Astrocyte (in vitro differentiated cells and primary cell): ENCODE measurements around the gene KCNQ1. TPM values are rescaled to one million over a fixed set of nuclear protein-coding genes. Genes with fewer than 3 reads are reported as not detected.

Experiments
- DNase-seq: peaks from one replicate; pipeline ENCODE4 v3.0.0-alpha.2; 2010; ENCODE audit warnings: low read depth
- FAIRE-seq: peaks from 2 replicates; lab custom pipeline; 2011; peaks lifted over from hg19 to GRCh38; lab: Jason Lieb, UNC
- H2AFZ ChIP-seq: 2 replicates; pipeline ENCODE4 v1.6.0; 2012; ENCODE audit warnings: low read depth, low read length, inconsistent platforms
- H3K27ac ChIP-seq: 2 replicates; pipeline ENCODE4 v1.5.1; 2011; ENCODE audit warnings: low read depth, low read length, inconsistent platforms
- H3K27me3 ChIP-seq: 2 replicates; pipeline ENCODE4 v1.6.0; 2011; ENCODE audit warnings: low read length, inconsistent platforms; ENCODE audit not compliant: insufficient read depth
- H3K36me3 ChIP-seq: 2 replicates; pipeline ENCODE4 v1.5.1; 2011; ENCODE audit warnings: low read length, inconsistent platforms; ENCODE audit not compliant: insufficient read depth
- H3K4me1 ChIP-seq: 2 replicates; pipeline ENCODE4 v1.5.1; 2011; ENCODE audit warnings: low read length, inconsistent platforms; ENCODE audit not compliant: insufficient read depth
- H3K4me2 ChIP-seq: 2 replicates; pipeline ENCODE4 v1.6.0; 2012; ENCODE audit warnings: low read length, inconsistent platforms
- H3K4me3 ChIP-seq: 2 replicates; pipeline ENCODE4 v1.5.1; 2011; ENCODE audit warnings: low read depth, mild to moderate bottlenecking, low read length, inconsistent platforms; ENCODE audit not compliant: insufficient read depth
- H3K79me2 ChIP-seq: 2 replicates; pipeline ENCODE4 v1.6.0; 2012; ENCODE audit warnings: mild to moderate bottlenecking, low read length, inconsistent platforms; ENCODE audit not compliant: insufficient read depth
- H3K9ac ChIP-seq: 2 replicates; pipeline ENCODE4 v1.6.0; 2012; ENCODE audit warnings: mild to moderate bottlenecking, low read length, inconsistent platforms
- H3K9me3 ChIP-seq: 2 replicates; pipeline ENCODE4 v1.5.1; 2012; ENCODE audit warnings: low read depth, mild to moderate bottlenecking, low read length, inconsistent platforms; ENCODE audit not compliant: insufficient read depth
- H4K20me1 ChIP-seq: 2 replicates; pipeline ENCODE4 v1.6.0; 2012; ENCODE audit warnings: low read length, inconsistent platforms; ENCODE audit not compliant: insufficient read depth
- H3K27ac Mint-ChIP-seq: one replicate; pipeline ENCODE4 v1.8.0; 2021; ENCODE audit warnings: mild to moderate bottlenecking, mixed read lengths; ENCODE audit not compliant: unreplicated experiment
- H3K27me3 Mint-ChIP-seq: one replicate; pipeline ENCODE4 v1.8.0; 2021; ENCODE audit warnings: low read depth, mixed read lengths; ENCODE audit not compliant: unreplicated experiment
- H3K36me3 Mint-ChIP-seq: one replicate; pipeline ENCODE4 v1.8.0; 2021; ENCODE audit warnings: low read depth, mixed read lengths; ENCODE audit not compliant: unreplicated experiment
- H3K4me1 Mint-ChIP-seq: one replicate; pipeline ENCODE4 v1.8.0; 2021; ENCODE audit warnings: low read depth, mixed read lengths; ENCODE audit not compliant: unreplicated experiment
- H3K4me3 Mint-ChIP-seq: one replicate; pipeline ENCODE4 v1.8.0; 2021; ENCODE audit warnings: mild to moderate bottlenecking, moderate library complexity, mixed read lengths; ENCODE audit not compliant: unreplicated experiment
- H3K9me3 Mint-ChIP-seq: one replicate; pipeline ENCODE4 v1.8.0; 2021; ENCODE audit warnings: mild to moderate bottlenecking, mixed read lengths; ENCODE audit not compliant: unreplicated experiment
- EZH2 ChIP-seq: IDR thresholded peaks from 2 replicates; pipeline ENCODE4 v1.6.1; 2012; ENCODE audit warnings: mild to moderate bottlenecking, low read length, inconsistent platforms; ENCODE audit not compliant: insufficient read depth
- total RNA-seq: library from RNA; stranded (reverse); gene quantifications from 2 replicates; pipeline ENCODE4 v1.2.1, GENCODE V29; 2021
- TF ChIP-seq, protein P1 (sequence below): IDR thresholded peaks from 2 replicates; pipeline ENCODE4 v1.5.1; 2011; ENCODE audit warnings: low read depth, mild to moderate bottlenecking, inconsistent platforms, low read length, moderate library complexity; ENCODE audit not compliant: insufficient read depth

Gene KCNQ1
- total RNA-seq, 1 donor from 2014 or later, result not detected

DNA sequence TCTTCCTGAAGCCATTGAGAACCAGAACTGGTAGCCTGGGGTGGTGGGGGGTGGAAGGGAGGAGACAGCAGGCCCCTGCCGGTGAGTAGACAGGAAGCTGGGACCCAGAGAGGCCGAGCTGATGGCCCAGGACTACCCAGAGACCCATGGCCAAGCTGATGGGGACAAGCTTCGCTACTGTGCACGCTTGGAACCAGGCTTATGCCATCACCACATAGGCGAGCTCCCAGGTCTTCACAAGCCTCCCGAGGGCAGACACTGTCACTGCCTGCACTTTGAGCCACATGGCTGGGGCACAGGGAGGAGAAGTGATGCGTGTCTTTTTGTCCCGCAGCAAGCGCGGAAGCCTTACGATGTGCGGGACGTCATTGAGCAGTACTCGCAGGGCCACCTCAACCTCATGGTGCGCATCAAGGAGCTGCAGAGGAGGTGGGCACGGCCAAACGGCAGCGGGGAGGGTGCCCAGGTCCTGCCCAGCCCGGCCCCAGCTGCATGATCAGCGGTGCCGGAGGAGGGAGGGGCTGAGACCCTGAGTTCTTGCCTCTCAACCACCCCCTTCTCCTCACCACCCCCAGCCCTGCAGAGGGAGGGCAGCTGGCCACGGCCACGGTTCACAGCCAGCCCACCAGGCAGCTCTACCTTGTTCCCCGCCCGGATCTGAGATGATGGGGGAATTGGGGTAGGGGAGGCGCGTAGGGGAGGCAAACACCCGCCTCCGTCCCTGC is 331.0 kb downstream of the KCNQ1 start:
- H4K20me1 ChIP-seq, result peaks cover 5% of the 10 kb centered on the region
- H3K9me3 ChIP-seq, result no peaks in the 10 kb centered on the region
- no peak overlapping the region for H3K4me3 ChIP-seq
- peaks cover 11% of the 10 kb centered on the region for H3K4me1 Mint-ChIP-seq
- FAIRE-seq (no peak), DNase-seq (no peak)
- H3K9ac ChIP-seq, result no peak overlapping the region
- H3K27ac ChIP-seq, result no peak overlapping the region
- no peak overlapping the region for H3K4me3 Mint-ChIP-seq
- H2AFZ ChIP-seq, result no peak overlapping the region
- H3K27ac Mint-ChIP-seq, result no peak overlapping the region
- peaks cover 15% of the 10 kb centered on the region for H3K4me1 ChIP-seq
- no peaks in the 10 kb centered on the region for H3K79me2 ChIP-seq
- H3K9me3 Mint-ChIP-seq, result peaks cover 2% of the 10 kb centered on the region
- H3K27me3 Mint-ChIP-seq, result peaks cover 38% of the 10 kb centered on the region
- H3K27me3 ChIP-seq, result peaks cover 18% of the 10 kb centered on the region
- H3K4me2 ChIP-seq, result no peak overlapping the region
- TF ChIP-seq, protein P1, sequence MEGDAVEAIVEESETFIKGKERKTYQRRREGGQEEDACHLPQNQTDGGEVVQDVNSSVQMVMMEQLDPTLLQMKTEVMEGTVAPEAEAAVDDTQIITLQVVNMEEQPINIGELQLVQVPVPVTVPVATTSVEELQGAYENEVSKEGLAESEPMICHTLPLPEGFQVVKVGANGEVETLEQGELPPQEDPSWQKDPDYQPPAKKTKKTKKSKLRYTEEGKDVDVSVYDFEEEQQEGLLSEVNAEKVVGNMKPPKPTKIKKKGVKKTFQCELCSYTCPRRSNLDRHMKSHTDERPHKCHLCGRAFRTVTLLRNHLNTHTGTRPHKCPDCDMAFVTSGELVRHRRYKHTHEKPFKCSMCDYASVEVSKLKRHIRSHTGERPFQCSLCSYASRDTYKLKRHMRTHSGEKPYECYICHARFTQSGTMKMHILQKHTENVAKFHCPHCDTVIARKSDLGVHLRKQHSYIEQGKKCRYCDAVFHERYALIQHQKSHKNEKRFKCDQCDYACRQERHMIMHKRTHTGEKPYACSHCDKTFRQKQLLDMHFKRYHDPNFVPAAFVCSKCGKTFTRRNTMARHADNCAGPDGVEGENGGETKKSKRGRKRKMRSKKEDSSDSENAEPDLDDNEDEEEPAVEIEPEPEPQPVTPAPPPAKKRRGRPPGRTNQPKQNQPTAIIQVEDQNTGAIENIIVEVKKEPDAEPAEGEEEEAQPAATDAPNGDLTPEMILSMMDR, result no peak
- no peak for TF ChIP-seq EZH2
- H3K36me3 Mint-ChIP-seq, result peaks cover 2% of the 10 kb centered on the region
- no peaks in the 10 kb centered on the region for H3K36me3 ChIP-seq

DNA sequence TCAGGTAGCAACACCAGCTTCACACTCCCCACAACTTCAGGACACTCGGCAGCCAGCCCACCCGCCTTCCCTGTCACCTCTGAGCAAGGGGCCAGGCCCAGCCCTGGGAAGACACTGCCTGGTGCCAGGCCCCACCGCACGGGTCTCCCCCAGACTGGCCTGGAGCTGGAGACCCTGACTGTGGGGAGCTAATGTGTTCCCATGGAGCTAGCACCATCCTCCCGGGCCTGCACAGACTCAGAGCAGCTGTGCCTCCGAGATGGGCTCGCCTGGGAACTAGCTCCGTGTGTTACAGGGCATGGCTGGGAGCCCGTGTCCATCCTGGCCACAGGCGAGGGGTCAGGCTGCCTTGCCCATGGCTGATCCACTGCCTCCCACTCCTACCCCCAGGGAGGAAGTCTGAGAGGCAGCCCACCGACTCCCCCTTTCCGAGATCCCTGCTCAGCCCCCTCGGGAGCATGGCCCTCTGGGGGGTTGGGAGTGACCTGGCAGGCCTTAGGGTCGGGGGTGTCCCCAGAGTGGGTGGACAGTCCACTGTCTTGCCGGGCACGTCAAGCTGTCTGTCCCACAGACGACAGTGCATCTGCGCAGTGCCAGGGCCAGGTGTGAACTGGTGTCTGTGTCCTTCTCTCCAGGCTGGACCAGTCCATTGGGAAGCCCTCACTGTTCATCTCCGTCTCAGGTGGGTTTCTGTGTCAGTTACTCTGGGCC is 331.7 kb downstream of the KCNQ1 start:
- no peak for TF ChIP-seq EZH2
- TF ChIP-seq, protein P1, result no peak

More for the DNA sequence above, 331.7 kb downstream of the KCNQ1 start:
- H3K79me2 ChIP-seq, result no peaks in the 10 kb centered on the region
- DNase-seq (no peak), FAIRE-seq (no peak)
- Mint-ChIP-seq H3K27me3 (peaks cover 37% of the 10 kb centered on the region), H3K4me3 (no peak overlapping the region), H3K9me3 (peaks cover 2% of the 10 kb centered on the region), H3K27ac (no peak overlapping the region), H3K4me1 (peaks cover 11% of the 10 kb centered on the region), H3K36me3 (peaks cover 2% of the 10 kb centered on the region)
- H3K36me3 ChIP-seq, result no peaks in the 10 kb centered on the region
- no peak overlapping the region for H3K9ac ChIP-seq
- no peak overlapping the region for H3K27ac ChIP-seq
- no peak overlapping the region for H3K4me2 ChIP-seq
- H3K27me3 ChIP-seq, result peaks cover 13% of the 10 kb centered on the region
- no peak overlapping the region for H2AFZ ChIP-seq
- peaks cover 15% of the 10 kb centered on the region for H3K4me1 ChIP-seq
- H3K4me3 ChIP-seq, result no peak overlapping the region
- H4K20me1 ChIP-seq, result peaks cover 5% of the 10 kb centered on the region
- H3K9me3 ChIP-seq, result no peaks in the 10 kb centered on the region
